ENCODE data around the gene SMTNL2. TPM values are rescaled to one million over a fixed set of nuclear protein-coding genes. Genes with fewer than 3 reads are reported as not detected.
"Not testable (repeated sequence)": the region's sequence is repeated elsewhere in the genome, so short reads cannot be mapped to it uniquely, and the experiment has no call there.

The SMTNL2 gene
- total RNA-seq, 1 donor from 2014 or later, result 0.08 TPM

DNA sequence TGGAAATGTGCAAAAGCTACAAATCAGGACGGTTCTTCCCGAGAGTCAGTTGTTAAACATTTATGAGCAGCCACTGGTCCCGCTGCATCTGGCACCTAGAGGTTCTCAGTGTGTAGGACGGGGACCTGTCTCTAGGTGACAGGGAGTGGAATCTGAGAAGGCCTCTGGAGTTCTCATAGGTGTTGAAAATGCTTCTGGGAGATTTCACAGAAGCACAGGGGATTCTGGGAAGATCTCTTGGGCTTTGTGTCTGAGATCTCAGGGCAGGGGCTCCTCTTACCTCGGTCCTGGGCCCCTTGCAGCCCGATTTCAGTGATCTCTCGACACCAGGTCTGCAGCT is 48.2 kb downstream of the SMTNL2 start:
- no peak for DNase-seq (ENCODE audit: low read depth)

DNA sequence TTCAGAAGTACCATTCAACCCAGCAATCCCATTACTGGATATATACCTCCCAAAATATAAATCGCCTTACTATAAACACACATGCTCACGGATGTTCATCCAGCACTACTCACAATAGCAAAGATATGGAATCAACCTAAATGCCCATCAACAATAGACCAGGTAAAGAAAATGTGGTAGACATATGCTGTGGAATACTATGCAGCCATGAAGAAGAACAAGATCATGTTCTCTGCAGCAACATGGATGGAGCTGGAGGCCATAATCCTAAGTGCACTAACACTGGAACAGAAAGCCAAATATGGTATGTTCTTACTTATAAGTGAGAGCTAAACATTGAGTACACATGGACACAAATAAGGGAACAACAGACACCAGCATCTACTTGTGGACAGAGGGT is 49.3 kb downstream of the SMTNL2 start:
- no peak for DNase-seq (ENCODE audit: low read depth)

DNA sequence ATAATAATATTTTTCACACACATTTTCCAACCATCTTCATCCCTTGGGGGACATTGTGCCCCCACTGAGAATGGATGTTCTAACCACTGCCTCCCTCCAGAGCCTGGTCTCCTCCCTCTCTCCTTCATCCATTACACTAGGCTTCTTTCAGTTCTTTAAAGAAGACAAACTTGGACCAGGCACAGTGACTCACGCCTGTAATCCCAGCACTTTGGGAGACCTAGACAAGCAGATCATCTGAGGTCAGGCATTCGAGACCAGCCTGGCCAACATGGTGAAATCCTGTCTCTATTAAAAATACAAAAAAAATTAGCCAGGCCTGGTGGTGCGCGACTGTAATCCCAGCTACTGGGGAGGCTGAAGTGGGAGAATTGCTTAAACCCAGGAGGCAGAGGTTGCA is 50.6 kb downstream of the SMTNL2 start:
- no peak for DNase-seq (ENCODE audit: low read depth)

- DNase-seq (ENCODE audit: low read depth), result no peak
These were observed 51.6 kb downstream of the SMTNL2 start for GRCh38 chr17:4635823-4636375.

DNA sequence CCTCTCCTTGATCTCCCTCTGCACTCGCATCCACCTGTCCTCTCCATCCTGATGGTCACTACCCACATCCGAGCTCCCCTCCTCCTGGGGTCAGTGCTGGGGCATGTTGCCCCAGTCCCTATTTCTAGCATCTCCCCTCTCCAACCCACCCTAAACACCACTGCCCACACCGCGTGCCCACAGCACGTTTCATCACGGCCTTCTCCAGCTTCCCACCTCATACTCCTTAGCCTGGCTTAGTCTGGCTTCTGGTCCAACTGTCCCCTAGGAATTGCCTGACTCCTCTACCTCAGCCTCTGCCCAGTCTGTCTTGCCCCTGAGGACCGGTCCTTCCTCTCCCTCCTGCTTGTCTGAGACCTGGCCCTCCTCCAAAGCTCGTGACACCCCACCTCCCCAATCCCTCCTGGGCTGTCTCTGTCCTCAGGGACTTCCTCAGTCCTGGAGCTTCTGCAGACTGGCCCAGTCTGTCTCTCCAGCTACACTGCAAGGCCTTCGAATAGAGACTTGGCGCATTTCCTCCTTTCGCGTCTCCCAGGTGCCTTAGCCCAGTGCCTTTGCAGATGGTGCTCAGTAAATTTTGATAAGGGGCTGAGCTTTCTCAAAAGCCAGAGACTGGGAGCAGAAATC is 52.3 kb downstream of the SMTNL2 start:
- no peak for DNase-seq (ENCODE audit: low read depth)

- DNase-seq (ENCODE audit: low read depth), result not testable (repeated sequence)
These were observed 54.4 kb downstream of the SMTNL2 start for GRCh38 chr17:4638766-4639165.

DNA sequence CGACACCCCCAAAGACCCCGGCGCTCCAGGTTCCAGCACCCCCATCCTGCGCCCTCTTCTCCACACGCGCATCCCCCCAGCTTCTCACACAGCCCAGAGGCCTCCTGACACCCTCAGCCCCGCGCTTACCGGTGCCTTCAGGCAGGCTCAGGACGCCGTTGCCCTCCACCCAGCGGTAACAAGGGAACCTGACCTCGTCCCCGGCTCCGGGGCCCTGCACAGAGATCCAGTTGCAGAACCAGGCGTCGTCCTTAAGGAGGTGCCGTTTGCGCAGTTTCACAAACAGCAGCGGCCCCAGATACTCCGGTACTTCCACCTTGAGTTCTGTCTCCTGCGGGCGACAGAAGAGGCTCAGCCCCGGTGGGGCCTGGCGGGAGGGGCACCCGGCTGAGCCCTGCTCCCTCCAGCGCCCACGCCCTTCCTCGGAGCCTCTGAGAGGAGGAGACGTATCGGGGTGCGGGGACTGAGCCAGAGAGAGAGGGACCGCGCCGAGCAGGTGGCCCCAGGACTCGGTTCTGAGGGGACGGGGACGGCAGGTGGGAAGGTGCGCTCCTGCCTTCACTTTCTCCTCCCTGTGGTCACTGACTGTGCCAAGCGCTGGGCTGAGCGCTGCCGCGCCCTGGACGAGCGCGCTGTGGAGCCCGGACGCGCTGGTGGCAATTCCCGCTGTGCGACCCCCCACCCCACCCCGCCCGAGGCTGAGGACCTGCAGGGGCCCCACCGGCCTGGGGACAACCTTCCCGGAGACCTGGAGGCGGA is 55.2 kb downstream of the SMTNL2 start:
- not testable (repeated sequence) for DNase-seq (ENCODE audit: low read depth)

- DNase-seq (ENCODE audit: low read depth), result not testable (repeated sequence)
These were observed 56.4 kb downstream of the SMTNL2 start for GRCh38 chr17:4640569-4641188.

- no peak for DNase-seq (ENCODE audit: low read depth)
These were observed 57.2 kb downstream of the SMTNL2 start, which contains the start of gene ALOX15 for GRCh38 chr17:4641297-4642195. Gene ALOX15 (minus strand): TSS chr17:4641678. CDS start chr17:4641651, 27 bp downstream.

DNA sequence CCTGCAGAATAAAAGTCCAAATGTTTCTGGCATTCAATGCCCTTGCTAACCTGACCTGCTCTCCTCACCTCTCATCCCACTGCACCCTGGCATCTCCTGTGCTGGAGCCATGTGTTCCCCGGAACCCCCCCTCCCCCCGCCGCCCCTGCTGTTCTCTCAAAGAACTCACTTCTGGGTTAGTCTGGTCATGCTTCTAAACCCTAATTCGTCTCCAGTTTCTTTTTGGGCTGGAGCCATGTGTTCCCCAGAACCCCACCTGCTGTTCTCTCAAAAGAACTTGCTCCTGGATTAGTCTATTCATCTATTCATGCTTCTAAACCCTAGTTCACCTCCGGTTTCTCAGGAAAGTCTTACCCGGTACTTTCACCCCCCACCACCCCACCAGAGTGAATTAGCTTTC is 58.0 kb downstream of the SMTNL2 start:
- peak; percentile 22 for DNase-seq (ENCODE audit: low read depth)

- DNase-seq (ENCODE audit: low read depth), result no peak
These were observed 59.3 kb downstream of the SMTNL2 start for GRCh38 chr17:4643676-4644075.

GRCh38 chr17:4645642-4646041 is 61.3 kb downstream of the SMTNL2 start:
- no peak for DNase-seq (ENCODE audit: low read depth)

DNA sequence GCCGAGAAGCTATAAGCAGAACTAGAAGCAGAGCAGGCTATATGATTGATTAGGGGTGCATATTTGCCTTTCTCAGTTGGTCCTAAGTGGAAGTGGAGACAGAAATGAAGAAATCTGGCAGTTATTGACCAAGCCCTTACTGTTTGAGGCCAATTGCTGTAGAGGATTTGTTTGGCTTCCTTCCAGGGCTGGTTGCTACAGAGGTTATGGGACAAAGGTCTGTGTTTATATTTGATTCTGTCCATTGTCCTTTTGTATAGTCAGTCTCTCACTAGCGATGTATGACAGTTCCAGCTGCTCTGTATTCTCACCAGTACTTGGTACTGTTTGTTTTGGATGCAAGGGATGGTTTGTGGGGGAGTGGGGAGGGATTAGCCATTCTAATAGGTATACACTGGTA is 64.4 kb downstream of the SMTNL2 start:
- DNase-seq (ENCODE audit: low read depth), result no peak

- no peak for DNase-seq (ENCODE audit: low read depth)
These were observed 68.7 kb downstream of the SMTNL2 start for GRCh38 chr17:4652997-4653396.

DNA sequence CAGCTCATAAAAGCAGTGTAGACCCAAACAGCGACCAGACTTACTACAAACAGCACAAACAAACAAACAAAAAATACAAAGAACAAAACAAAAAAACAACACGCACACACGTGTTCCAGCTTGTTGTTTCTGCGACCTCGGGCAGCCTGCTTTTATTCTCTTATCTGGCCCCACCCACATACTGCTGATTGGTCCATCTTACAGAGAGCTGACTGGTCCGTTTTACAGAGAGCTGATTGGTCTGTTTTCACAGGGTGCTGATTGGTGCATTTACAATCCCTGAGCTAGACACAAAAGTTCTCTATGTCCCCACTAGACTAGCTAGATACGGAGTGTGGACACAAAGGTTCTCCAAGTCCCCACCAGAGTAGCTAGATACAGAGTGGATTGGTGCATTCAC is 71.6 kb downstream of the SMTNL2 start:
- DNase-seq (ENCODE audit: low read depth), result not testable (repeated sequence)

DNA sequence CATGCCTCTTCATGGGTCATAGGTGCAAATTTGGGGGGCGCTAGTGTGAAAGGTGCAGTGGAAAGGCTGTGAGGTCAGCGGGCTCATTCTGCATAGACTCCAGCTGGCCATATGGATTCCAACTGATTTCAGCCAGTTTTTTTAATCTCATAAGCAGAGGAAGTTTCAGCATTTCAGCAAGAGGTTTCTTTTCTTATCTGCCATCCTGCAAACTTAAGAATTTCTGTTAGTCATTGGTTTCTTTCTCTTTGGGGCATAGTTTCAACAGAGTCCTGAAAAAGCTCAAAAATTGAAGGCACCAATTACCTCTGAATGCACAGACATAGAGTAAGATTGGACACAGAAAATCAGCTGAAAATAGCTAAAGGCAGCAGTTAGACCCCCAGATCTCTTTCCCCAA is 73.3 kb downstream of the SMTNL2 start:
- DNase-seq (ENCODE audit: low read depth), result no peak

Other genes with a start within 250 kb of the SMTNL2 start
- 74.5 and 75.0 TPM in 2 replicates for gene UBE2G1, start 217.9 kb upstream of the SMTNL2 start, total RNA-seq
- gene SPNS3, start 150.6 kb upstream of the SMTNL2 start, total RNA-seq, result not detected in 2 replicates
- 0.47 and 0.56 TPM in 2 replicates for gene SPNS2, start 85.6 kb upstream of the SMTNL2 start, total RNA-seq
- gene MYBBP1A, start 29.1 kb upstream of the SMTNL2 start, total RNA-seq, result 50.0 and 51.4 TPM in 2 replicates
- not detected in 2 replicates for gene GGT6, start 24.0 kb upstream of the SMTNL2 start, total RNA-seq
- not detected in 2 replicates for gene ALOX15, start 57.1 kb downstream of the SMTNL2 start, total RNA-seq
- 31.3 and 52.0 TPM in 2 replicates for gene PELP1, start 119.6 kb downstream of the SMTNL2 start, total RNA-seq
- gene ARRB2, start 126.1 kb downstream of the SMTNL2 start, total RNA-seq, result 7.8 and 10.8 TPM in 2 replicates
- 31.0 and 32.7 TPM in 2 replicates for gene MED11, start 146.9 kb downstream of the SMTNL2 start, total RNA-seq
- gene ZMYND15, start 155.3 kb downstream of the SMTNL2 start, total RNA-seq, result 0.05 TPM in 1 of 2 replicates, not detected in the other
- gene CXCL16, start 155.4 kb downstream of the SMTNL2 start, total RNA-seq, result 0.57 and 1.1 TPM in 2 replicates
- not detected in 2 replicates for gene TM4SF5, start 187.4 kb downstream of the SMTNL2 start, total RNA-seq
- 0.73 TPM in 1 of 2 replicates, not detected in the other for gene VMO1, start 201.8 kb downstream of the SMTNL2 start, total RNA-seq
- gene GLTPD2, start 204.4 kb downstream of the SMTNL2 start, total RNA-seq, result not detected in 2 replicates
- 185 and 231 TPM in 2 replicates for gene PSMB6, start 211.6 kb downstream of the SMTNL2 start, total RNA-seq
- gene PLD2, start 222.6 kb downstream of the SMTNL2 start, total RNA-seq, result 6.7 and 9.8 TPM in 2 replicates
- 17.6 and 18.1 TPM in 2 replicates for gene MINK1, start 248.8 kb downstream of the SMTNL2 start, total RNA-seq